ENCODE results near the gene TOR4A.
A peak's percentile ranks its signal among the peaks of the same experiment; 100 is the strongest.

DNA sequence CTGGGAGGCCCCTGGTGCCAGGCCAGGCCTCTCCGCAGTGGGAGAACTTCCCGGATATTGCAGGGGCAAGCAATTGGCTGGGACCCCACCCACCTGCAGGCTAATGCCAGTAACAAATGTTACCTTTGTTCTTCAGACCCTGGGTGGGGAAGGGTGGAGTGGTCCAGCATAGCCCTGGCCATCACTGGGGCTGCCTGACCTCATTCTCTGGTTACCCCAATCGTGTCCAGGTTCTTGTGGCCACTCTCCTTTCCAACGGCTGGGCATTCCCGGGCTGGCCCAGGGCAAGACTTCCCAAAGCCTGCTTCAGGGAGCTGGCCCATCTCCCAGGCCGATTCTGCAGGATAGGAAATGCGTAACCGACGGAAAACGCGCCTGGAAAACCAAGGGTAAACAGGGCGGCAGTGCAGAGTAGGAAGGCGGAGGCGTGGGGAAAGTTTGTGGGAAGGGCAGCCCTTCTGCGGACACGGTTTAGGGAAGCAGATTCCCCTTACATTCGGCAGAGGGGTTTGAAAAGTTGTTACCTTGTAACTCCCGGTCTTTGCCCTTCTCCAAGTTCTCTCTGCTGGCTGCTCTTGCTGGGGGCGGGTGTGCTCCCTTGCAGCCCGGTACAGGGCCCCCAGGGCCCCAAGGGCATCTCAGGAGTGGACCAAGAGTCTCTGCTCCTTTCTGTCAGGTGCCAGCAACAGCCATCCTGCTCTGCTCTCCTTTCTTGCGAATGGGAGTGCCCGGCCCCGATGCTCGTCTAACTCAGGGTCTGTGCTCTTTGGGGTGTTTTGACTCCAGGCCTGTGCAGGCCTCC lies 21.1 kb downstream of the TOR4A start:
- TF ChIP-seq, protein P1, sequence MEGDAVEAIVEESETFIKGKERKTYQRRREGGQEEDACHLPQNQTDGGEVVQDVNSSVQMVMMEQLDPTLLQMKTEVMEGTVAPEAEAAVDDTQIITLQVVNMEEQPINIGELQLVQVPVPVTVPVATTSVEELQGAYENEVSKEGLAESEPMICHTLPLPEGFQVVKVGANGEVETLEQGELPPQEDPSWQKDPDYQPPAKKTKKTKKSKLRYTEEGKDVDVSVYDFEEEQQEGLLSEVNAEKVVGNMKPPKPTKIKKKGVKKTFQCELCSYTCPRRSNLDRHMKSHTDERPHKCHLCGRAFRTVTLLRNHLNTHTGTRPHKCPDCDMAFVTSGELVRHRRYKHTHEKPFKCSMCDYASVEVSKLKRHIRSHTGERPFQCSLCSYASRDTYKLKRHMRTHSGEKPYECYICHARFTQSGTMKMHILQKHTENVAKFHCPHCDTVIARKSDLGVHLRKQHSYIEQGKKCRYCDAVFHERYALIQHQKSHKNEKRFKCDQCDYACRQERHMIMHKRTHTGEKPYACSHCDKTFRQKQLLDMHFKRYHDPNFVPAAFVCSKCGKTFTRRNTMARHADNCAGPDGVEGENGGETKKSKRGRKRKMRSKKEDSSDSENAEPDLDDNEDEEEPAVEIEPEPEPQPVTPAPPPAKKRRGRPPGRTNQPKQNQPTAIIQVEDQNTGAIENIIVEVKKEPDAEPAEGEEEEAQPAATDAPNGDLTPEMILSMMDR (IDR thresholded peaks at IDR 0.05), result no peak
- TF ChIP-seq POLR2AphosphoS5 (IDR thresholded peaks at IDR 0.05) (peak; percentile 7), POLR2A (IDR thresholded peaks at IDR 0.05) (no peak)

Measured in gastroesophageal sphincter (tissue), 3 donors.